T-helper 9 cell (primary cell): Measurements from ENCODE around the gene CNNM4.
"Not testable (repeated sequence)": the region's sequence is repeated elsewhere in the genome, so short reads cannot be mapped to it uniquely, and the experiment has no call there.

Source experiments
- DNase-seq: peaks from one replicate; pipeline ENCODE4 v3.0.0-alpha.2; 2020

Gene CNNM4

GRCh38 chr2:96795076-96795475 is 34.4 kb downstream of the CNNM4 start:
- no peak for DNase-seq

GRCh38 chr2:96796497-96796896 is 35.8 kb downstream of the CNNM4 start:
- DNase-seq = not testable (repeated sequence)

GRCh38 chr2:96797066-96797625 is 36.4 kb downstream of the CNNM4 start:
- no peak for DNase-seq

GRCh38 chr2:96798733-96799622 is 38.3 kb downstream of the CNNM4 start:
- no peak for DNase-seq

- DNase-seq = no peak
These were observed 38.9 kb downstream of the CNNM4 start for GRCh38 chr2:96799623-96799935.

GRCh38 chr2:96800061-96801004 is 39.6 kb downstream of the CNNM4 start:
- no peak for DNase-seq

GRCh38 chr2:96801005-96801785 is 40.5 kb downstream of the CNNM4 start:
- DNase-seq = peak; percentile 56

- DNase-seq = no peak
These were observed 41.3 kb downstream of the CNNM4 start for GRCh38 chr2:96801786-96802595.

GRCh38 chr2:96802721-96803120 is 42.0 kb downstream of the CNNM4 start:
- DNase-seq = no peak

- no peak for DNase-seq
These were observed 44.3 kb downstream of the CNNM4 start for GRCh38 chr2:96804986-96805385.

GRCh38 chr2:96805946-96806345 is 45.2 kb downstream of the CNNM4 start:
- DNase-seq = not testable (repeated sequence)

GRCh38 chr2:96806468-96807126 is 45.9 kb downstream of the CNNM4 start:
- DNase-seq = peak; percentile 26

GRCh38 chr2:96807127-96807471 is 46.4 kb downstream of the CNNM4 start:
- no peak for DNase-seq

- no peak for DNase-seq
These were observed 47.6 kb downstream of the CNNM4 start for GRCh38 chr2:96808176-96808837.

GRCh38 chr2:96809216-96809882 is 48.6 kb downstream of the CNNM4 start:
- DNase-seq = no peak

GRCh38 chr2:96809951-96810782 is 49.5 kb downstream of the CNNM4 start:
- no peak for DNase-seq

- no peak for DNase-seq
These were observed 50.1 kb downstream of the CNNM4 start for GRCh38 chr2:96810783-96811192.

GRCh38 chr2:96811917-96812316 is 51.2 kb downstream of the CNNM4 start:
- DNase-seq = no peak

- DNase-seq = no peak
These were observed 53.0 kb downstream of the CNNM4 start for GRCh38 chr2:96813656-96814055.
